ENCODE results near the gene HK2. TPM values are rescaled to one million over a fixed set of nuclear protein-coding genes. Genes with fewer than 3 reads are reported as not detected.
A peak's percentile ranks its signal among the peaks of the same experiment; 100 is the strongest.

Gene HK2
- total and polyA plus RNA-seq, 5 experiments from 2014 or later, result 1.2 to 7.3 (median 5.7) TPM

- Mint-ChIP-seq H3K36me3 (no peaks in the 10 kb centered on the region), H3K9me3 (no peaks in the 10 kb centered on the region), H3K27me3 (no peaks in the 10 kb centered on the region), H3K4me1 (peaks cover 49 to 93% (median 87%) of the 10 kb centered on the region in 4 donors), H3K27ac (peak overlapping the region; percentile 45 to 94 (median 83)), H3K4me3 (peak overlapping the region in 7 of 10 donors; percentile 2 to 69 (median 54))
- ATAC-seq, result no peak
- POLR2A ChIA-PET, result interaction anchor here (0.9 to 1.1 kb wide), 2 partner anchors 12 to 16 kb away, joined by 3 read pairs; no protein-coding TSS in a partner anchor
- DNase-seq, result no peak
These were observed 7.7 kb downstream of the HK2 start for GRCh38 chr2:74841641-74842040.

- DNase-seq (no peak), ATAC-seq (no peak)
- Mint-ChIP-seq H3K36me3 (no peaks in the 10 kb centered on the region), H3K27me3 (no peaks in the 10 kb centered on the region), H3K27ac (peak overlapping the region in 9 of 10 donors; percentile 78 to 99 (median 93)), H3K4me3 (peak overlapping the region; percentile 60 to 90 (median 70)), H3K9me3 (no peaks in the 10 kb centered on the region), H3K4me1 (peaks cover 41 to 92% (median 83%) of the 10 kb centered on the region in 4 donors)
- POLR2A ChIA-PET, result no interaction called here
These were observed 9.5 kb downstream of the HK2 start for GRCh38 chr2:74843433-74843832.

- Mint-ChIP-seq H3K4me3 (peak overlapping the region; percentile 60 to 90 (median 70)), H3K4me1 (peaks cover 38 to 93% (median 83%) of the 10 kb centered on the region in 4 donors)
These were observed 10.0 kb downstream of the HK2 start for GRCh38 chr2:74843899-74844298.

GRCh38 chr2:74844752-74845151 is 10.8 kb downstream of the HK2 start:
- peak overlapping the region in 4 of 10 donors; percentile 71 to 97 (median 94) for H3K27ac Mint-ChIP-seq
- H3K4me3 Mint-ChIP-seq, result peak overlapping the region in 4 of 10 donors; percentile 66 to 81 (median 72)
- no peaks in the 10 kb centered on the region for H3K27me3 Mint-ChIP-seq
- no peak for DNase-seq
- ATAC-seq, result no peak
- no peaks in the 10 kb centered on the region for H3K9me3 Mint-ChIP-seq
- POLR2A ChIA-PET, result interaction anchor here (1.2 kb wide), 1 partner anchor 10 kb away, joined by 4 read pairs; no protein-coding TSS in a partner anchor
- no peaks in the 10 kb centered on the region for H3K36me3 Mint-ChIP-seq
- H3K4me1 Mint-ChIP-seq, result peaks cover 45 to 95% (median 85%) of the 10 kb centered on the region in 4 donors

More at GRCh38 chr2:74843899-74844298, 10.0 kb downstream of the HK2 start:
- ATAC-seq (peak; percentile 20 to 52), DNase-seq (no peak)
- Mint-ChIP-seq H3K9me3 (no peaks in the 10 kb centered on the region), H3K27ac (peak overlapping the region; percentile 78 to 99 (median 91)), H3K36me3 (no peaks in the 10 kb centered on the region), H3K27me3 (no peaks in the 10 kb centered on the region)
- POLR2A ChIA-PET, result no interaction called here

- H3K4me1 Mint-ChIP-seq, result peaks cover 50 to 96% (median 88%) of the 10 kb centered on the region in 4 donors
- POLR2A ChIA-PET, result interaction anchor here (1.2 kb wide), 1 partner anchor 10 kb away, joined by 4 read pairs; no protein-coding TSS in a partner anchor
- H3K36me3 Mint-ChIP-seq, result no peaks in the 10 kb centered on the region
- H3K27me3 Mint-ChIP-seq, result no peaks in the 10 kb centered on the region
- H3K27ac Mint-ChIP-seq, result peak overlapping the region in 8 of 10 donors; percentile 59 to 97 (median 75)
- no peaks in the 10 kb centered on the region for H3K9me3 Mint-ChIP-seq
- DNase-seq (no peak), ATAC-seq (no peak)
- H3K4me3 Mint-ChIP-seq, result peak overlapping the region; percentile 31 to 75 (median 66)
These were observed 11.4 kb downstream of the HK2 start for GRCh38 chr2:74845217-74845751.

- Mint-ChIP-seq H3K4me1 (peaks cover 49 to 98% (median 90%) of the 10 kb centered on the region in 4 donors), H3K36me3 (no peaks in the 10 kb centered on the region), H3K27ac (peak overlapping the region in 5 of 10 donors; percentile 29 to 97 (median 60)), H3K9me3 (no peaks in the 10 kb centered on the region), H3K27me3 (no peaks in the 10 kb centered on the region), H3K4me3 (peak overlapping the region in 8 of 10 donors; percentile 1 to 59 (median 40))
- POLR2A ChIA-PET, result no interaction called here
- ATAC-seq, result no peak
- DNase-seq, result no peak
These were observed 12.1 kb downstream of the HK2 start for GRCh38 chr2:74845991-74846390.

GRCh38 chr2:74846481-74846880 is 12.6 kb downstream of the HK2 start:
- DNase-seq, result no peak
- no peak for ATAC-seq
- POLR2A ChIA-PET, result no interaction called here
- no peaks in the 10 kb centered on the region for H3K27me3 Mint-ChIP-seq
- no peaks in the 10 kb centered on the region for H3K9me3 Mint-ChIP-seq
- H3K4me1 Mint-ChIP-seq, result peaks cover 48 to 98% (median 89%) of the 10 kb centered on the region in 4 donors
- H3K36me3 Mint-ChIP-seq, result no peaks in the 10 kb centered on the region
- peak overlapping the region in 8 of 10 donors; percentile 1 to 59 (median 40) for H3K4me3 Mint-ChIP-seq
- H3K27ac Mint-ChIP-seq, result peak overlapping the region in 7 of 10 donors; percentile 29 to 97 (median 51)

GRCh38 chr2:74847070-74847858 is 13.3 kb downstream of the HK2 start:
- no peaks in the 10 kb centered on the region for H3K27me3 Mint-ChIP-seq
- no peaks in the 10 kb centered on the region for H3K9me3 Mint-ChIP-seq
- H3K27ac Mint-ChIP-seq, result peak overlapping the region in 9 of 10 donors; percentile 53 to 97 (median 75)
- ATAC-seq (no peak), DNase-seq (no peak)
- H3K4me1 Mint-ChIP-seq, result peaks cover 45 to 98% (median 86%) of the 10 kb centered on the region in 4 donors
- POLR2A ChIA-PET, result interaction anchor here (1.6 to 4.2 kb wide), 2 partner anchors 9 to 12 kb away, joined by 4 to 48 read pairs; no protein-coding TSS in a partner anchor
- peak overlapping the region in 5 of 10 donors; percentile 3 to 50 (median 22) for H3K4me3 Mint-ChIP-seq
- H3K36me3 Mint-ChIP-seq, result no peaks in the 10 kb centered on the region

- no peaks in the 10 kb centered on the region for H3K27me3 Mint-ChIP-seq
- no peaks in the 10 kb centered on the region for H3K9me3 Mint-ChIP-seq
- peak overlapping the region; percentile 89 to 100 (median 97) for H3K27ac Mint-ChIP-seq
- peak overlapping the region; percentile 61 to 90 (median 86) for H3K4me3 Mint-ChIP-seq
- DNase-seq (peak; percentile 22 to 84 (median 62)), ATAC-seq (peak; percentile 87 to 93)
- peaks cover 0 to 1% (median 0%) of the 10 kb centered on the region in 3 donors for H3K36me3 Mint-ChIP-seq
- H3K4me1 Mint-ChIP-seq, result peaks cover 39 to 84% (median 69%) of the 10 kb centered on the region in 4 donors
- POLR2A ChIA-PET, result interaction anchor here (0.8 to 4.2 kb wide), 7 partner anchors 11 to 136 kb away, joined by 3 to 48 read pairs (median 3); partner anchors contain the start of gene HK2
These were observed 15.4 kb downstream of the HK2 start for GRCh38 chr2:74849228-74849892.

- POLR2A ChIA-PET, result interaction anchor here (0.8 to 4.2 kb wide), 4 partner anchors 12 to 26 kb away, joined by 3 to 48 read pairs (median 16); partner anchors contain the start of gene HK2
- H3K4me3 Mint-ChIP-seq, result peak overlapping the region in 6 of 10 donors; percentile 13 to 55 (median 24)
These were observed 16.7 kb downstream of the HK2 start for GRCh38 chr2:74850496-74851190.

GRCh38 chr2:74851191-74851566 is 17.3 kb downstream of the HK2 start:
- POLR2A ChIA-PET, result no interaction called here
- Mint-ChIP-seq H3K36me3 (peaks cover 0 to 13% (median 9%) of the 10 kb centered on the region in 3 donors), H3K4me3 (no peak overlapping the region), H3K27ac (peak overlapping the region in 9 of 10 donors; percentile 20 to 99 (median 60)), H3K4me1 (peaks cover 31 to 69% (median 52%) of the 10 kb centered on the region in 4 donors), H3K9me3 (no peaks in the 10 kb centered on the region), H3K27me3 (no peaks in the 10 kb centered on the region)
- ATAC-seq, result no peak
- no peak for DNase-seq

More at GRCh38 chr2:74850496-74851190, 16.7 kb downstream of the HK2 start:
- no peaks in the 10 kb centered on the region for H3K9me3 Mint-ChIP-seq
- ATAC-seq (no peak), DNase-seq (no peak)
- peaks cover 34 to 74% (median 57%) of the 10 kb centered on the region in 4 donors for H3K4me1 Mint-ChIP-seq
- peaks cover 0 to 10% (median 9%) of the 10 kb centered on the region in 3 donors for H3K36me3 Mint-ChIP-seq
- no peaks in the 10 kb centered on the region for H3K27me3 Mint-ChIP-seq
- peak overlapping the region; percentile 56 to 100 (median 96) for H3K27ac Mint-ChIP-seq
